Testis (tissue), 2 donors: ENCODE data around the gene PPP2R2C.

ENCODE experiments used
- CTCF ChIP-seq, 3 experiments: fragments of 450-650 bp in 2 of 3; fragments of 200-600 bp in 1 of 3; sonication (generic) in 1 of 3; IDR thresholded peaks; one replicate each; pipeline ENCODE4 v1.5.1; 2016 to 2019; ENCODE audit warnings: antibody characterized with exemption in 3 of 3, mild to moderate bottlenecking in 2 of 3, moderate library complexity in 1 of 3
- POLR2A ChIP-seq: fragments of 450-650 bp; IDR thresholded peaks from one replicate; pipeline ENCODE4 v1.6.1; 2017; ENCODE audit warnings: antibody characterized with exemption, mild to moderate bottlenecking, moderate library complexity

DNA sequence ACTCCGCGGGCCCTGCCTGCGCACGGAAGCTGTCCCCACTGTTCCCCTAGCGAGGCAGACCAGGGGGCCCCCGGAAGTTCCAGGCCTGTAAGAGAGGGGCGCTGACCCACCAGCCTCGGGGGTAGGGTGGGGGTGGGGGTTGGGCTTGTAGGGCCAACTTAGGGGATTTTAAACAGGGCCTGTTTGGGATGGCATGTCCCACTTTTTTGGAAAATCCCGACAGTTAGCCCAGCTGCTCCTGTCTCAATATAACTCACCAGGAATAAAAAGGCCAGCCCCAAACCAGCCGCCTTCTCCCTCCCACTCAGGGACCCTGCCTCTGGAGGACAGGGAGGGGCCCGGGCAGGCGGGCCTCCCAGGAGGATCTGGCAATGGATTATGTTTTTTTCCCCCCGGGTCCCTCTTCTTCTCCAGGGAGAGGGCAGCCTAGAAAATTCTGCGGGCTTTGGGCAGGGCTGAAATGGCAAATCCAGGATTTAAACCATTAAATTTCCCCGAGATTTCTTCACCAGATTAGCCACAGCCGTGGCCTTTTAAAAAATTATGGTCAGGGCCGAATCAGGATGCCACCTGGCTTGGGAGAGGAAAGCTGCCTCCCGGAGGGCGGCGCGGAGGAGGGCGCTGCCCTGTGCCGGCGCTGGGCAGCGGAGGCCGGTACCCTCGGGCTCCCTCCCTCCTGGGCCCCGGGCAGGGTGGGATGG is 957 bp downstream of the PPP2R2C start:
- no peak for TF ChIP-seq CTCF (IDR thresholded peaks at IDR 0.05)
- TF ChIP-seq POLR2A: no peak
